Measurements from ENCODE around the gene CXCL12.

Gene CXCL12

DNA sequence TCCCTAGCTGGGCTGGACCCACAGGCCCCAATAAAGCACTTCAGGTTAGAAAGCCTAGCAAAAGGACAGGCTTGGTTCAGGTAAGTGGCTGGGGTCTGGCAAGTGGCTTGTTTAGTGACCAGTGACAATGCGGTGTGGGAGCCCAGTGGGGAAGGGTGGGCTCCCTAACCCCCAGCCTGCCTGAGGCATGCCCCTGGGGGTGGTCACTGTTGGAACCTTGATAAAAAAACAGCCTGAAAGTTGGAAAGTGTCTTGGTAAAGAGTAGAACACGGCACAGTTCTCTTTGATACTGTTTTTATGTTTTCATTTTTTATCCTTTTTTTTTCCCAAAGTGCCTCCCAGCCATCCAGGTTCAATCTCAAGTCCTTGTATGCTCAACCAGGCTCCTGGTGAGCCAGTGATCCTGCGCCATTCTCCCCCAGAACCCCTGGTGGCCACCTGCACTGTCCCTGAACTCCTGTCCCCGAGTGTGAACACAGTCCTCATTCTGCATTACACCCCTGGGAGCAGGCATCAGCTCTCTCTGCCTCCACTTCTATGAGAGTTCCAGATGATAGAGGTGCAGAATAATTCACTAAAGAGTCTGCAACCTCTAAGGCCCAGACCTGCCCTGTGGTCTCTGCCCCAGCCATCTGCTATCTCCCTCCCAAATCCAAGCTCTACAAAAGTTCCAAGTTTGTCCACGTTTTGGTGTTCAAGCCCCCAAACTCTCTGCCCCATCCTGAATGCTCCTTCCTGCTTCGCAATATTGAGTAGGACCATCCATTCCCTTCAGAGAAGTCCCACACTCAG lies 15.0 kb upstream of the CXCL12 start:
- DNase-seq (ENCODE audit: low read depth in 2 of 2), result no peak

DNA sequence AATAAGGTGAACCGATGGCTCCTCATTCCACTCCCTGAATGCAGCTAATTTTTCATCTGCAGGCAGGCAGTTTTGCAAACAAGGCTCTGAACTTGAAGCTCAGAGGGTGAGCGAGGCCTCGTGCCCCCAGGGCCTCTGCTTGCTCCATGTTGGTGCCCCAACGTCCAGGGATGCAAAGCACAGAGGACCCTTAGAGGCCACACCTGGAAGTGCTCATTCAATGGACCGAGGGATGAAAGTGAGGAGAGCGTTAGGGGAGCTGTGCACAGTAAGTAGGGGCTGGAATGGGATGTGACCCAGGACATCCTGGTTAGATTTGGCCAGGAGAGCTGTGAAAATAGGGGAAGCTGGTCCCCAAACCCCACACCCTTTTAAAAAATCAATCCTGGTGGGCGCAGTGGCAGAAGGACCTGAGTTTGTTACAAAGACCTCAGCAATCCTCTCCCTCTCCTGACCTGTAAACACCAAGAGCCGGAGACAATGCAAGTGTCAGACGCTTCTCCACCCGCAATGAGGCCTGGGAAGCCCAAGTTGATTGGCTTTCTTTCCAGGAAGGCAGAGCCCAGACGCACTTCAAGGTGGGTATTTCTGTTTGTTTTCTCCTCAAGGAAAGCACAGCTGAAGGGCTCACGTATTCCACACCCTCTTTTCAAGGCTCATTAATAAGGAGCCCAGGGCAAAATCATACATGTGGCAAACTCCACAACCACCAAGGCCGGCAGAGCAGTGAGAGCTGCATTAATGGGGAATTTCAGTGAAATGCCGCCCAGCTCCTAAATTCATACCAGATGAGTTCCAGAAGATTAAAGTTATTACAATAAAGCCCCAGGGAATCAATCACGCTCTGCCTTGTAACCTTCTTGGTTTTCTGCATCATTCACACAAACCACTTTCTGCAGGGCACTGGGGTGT lies 14.1 kb upstream of the CXCL12 start:
- no peak for DNase-seq (ENCODE audit: low read depth in 2 of 2)

- no peak for DNase-seq (ENCODE audit: low read depth in 2 of 2)
Measured at GRCh38 chr10:44398271-44398670, 13.4 kb upstream of the CXCL12 start.

DNA sequence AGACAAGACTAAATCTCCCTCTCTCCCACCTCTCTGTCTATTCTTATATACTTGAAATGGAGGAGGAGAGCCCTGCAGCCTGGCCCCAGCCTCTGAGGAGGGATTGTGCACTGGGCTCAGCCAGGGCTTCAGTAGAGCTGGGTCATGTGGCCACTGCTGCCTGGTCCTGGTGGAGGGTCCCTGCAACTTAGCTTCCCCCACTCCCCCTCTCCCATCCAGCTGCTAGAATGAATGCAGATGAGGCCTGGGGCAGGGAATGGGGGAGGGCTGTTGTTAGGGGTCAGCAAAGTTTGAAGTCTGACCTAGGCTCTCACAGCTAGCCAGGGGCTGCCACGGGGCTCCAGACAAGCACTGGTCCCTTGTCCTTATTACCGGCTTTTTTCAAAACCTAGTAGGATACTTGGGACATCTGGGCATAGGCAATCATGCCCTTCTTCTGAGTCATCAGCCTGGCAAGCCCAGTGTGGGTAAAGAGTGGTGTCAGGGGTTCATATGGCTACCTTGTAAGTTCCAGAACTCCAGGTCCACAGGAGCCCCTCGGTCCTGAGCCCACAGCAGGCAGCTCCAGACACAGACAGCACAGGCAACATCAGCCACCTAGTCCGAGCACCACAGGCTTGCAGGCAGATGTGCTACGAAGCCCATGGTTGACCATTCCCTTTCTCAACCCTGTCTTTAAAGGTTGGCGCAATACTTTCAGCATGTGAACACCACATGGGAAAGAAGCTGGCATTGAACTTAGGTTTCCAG lies 12.8 kb upstream of the CXCL12 start:
- no peak for DNase-seq (ENCODE audit: low read depth in 2 of 2)

GRCh38 chr10:44396671-44397191 lies 11.8 kb upstream of the CXCL12 start:
- no peak for DNase-seq (ENCODE audit: low read depth in 2 of 2)

DNA sequence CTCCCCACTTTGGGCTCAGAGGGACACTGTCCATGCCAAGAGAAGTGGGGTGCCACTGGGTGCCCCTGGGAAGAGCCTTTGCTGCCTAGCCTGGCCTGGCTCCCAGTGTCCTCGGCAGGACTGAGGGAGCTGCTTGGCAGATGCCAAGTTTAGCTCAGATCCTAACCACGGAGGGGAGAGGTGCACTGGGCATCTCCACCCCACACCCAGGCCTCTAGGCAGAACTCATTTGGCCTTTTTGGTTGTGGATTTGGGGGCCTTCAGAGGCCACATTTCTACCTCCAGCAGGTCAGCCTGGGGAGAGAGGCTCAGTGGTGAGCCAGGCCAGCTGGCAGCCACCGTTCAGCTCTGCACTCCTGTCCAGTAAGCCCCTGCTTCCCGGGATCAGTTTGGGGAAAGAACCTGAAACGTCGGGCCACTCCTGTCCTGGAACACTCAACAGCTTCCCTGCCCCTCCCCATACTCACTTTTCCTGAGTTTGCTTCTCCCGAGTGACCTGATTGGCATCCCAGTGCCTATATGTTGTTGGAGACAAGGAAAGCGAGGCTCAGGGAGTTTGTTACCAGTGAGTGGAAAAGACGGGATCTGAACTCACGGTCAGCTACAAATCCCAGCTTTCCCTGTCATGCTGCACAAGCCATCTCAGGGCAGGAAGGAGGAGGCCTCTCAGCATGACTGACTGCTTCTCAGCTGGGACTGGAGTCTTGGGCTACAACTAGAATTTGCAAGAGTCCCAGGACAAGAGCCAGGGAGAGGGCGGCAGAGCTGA lies 11.2 kb upstream of the CXCL12 start:
- DNase-seq (ENCODE audit: low read depth in 2 of 2), result no peak

DNA sequence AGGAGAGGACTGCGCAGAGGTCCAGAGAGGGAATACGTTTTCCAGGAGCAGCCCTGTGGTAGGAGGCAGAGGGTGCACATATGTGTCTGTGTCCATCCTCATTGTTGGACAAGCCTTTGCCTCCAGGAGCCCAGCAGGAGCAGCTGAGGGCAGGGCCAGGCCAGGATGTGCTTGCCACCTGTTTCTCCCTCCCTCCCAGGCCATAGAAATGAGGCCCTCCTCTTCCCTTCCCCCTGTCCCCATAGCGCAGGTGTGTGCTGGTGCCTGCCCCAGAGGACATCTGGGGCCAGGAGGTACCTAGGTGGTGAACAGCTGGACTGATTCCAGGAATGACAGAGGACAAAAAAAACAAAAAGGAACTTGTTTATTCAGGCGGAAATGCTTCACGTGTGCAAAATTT lies 10.5 kb upstream of the CXCL12 start:
- DNase-seq (ENCODE audit: low read depth in 2 of 2), result no peak

DNA sequence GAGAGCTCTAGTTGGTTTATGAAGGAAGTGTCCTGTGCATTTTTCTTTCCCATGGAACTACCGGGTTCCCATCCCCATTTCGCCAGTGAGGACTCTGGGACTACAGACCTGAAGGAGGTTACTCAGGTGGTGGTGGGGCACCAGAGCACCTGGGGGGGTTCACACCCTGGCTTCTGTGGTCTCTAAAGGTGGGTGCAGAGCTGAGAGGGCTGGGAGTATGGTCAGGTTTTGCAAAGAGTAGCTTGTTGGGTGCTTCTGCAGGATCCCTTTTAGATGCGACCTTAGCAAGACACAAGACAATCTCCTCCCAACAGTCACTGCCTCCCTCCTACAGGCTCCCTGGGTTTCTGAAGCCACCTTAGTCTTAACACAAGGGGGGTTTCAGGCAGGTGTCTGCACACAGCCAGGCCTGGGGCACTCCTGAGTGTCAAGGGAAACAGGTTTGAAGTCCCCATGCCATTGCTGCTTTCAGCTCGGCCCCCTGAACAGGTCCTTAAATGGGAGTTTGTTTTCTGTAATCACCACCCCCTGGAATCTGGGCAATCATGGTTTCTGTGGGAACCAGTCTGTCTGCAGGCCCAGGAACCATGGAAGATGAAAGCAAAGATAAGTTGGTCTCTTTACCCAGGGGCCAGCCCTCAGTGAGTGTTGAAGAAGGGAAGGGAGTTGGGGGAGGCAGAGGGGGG lies 9.9 kb upstream of the CXCL12 start:
- no peak for DNase-seq (ENCODE audit: low read depth in 2 of 2)

DNA sequence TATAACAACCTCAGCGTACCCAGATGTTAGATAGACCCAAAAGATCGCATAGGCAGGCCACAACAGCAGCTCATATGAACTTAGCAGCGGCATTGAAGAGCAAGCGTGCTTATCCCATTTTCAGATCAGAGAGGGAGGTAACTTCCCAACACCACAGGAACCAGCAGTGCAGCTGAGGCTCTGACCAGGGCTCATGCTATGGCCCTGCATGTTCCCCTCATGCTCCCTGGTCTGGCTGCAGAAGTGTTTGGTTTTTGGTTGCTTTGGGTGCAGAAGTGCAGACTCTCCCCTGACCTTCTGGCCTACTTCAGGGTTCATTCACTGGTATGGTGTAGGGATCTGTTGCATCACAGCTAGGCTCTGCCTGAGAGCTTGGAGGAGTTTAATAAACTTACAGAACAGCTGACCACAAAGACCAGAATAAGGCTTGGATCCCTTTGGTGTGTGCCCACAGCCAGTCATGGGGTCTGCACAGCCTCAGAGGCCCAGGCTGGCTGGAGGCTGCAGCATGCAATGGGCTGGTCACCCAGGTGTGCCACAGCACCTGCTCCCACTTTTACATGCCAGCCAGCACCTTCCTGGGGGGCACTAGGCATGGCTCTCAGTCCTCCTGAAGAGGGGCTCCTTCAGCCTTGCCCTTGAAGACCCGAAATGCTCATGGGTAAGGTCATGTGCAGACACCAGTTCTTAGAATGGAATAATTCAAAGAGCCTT lies 9.1 kb upstream of the CXCL12 start:
- no peak for DNase-seq (ENCODE audit: low read depth in 2 of 2)

DNA sequence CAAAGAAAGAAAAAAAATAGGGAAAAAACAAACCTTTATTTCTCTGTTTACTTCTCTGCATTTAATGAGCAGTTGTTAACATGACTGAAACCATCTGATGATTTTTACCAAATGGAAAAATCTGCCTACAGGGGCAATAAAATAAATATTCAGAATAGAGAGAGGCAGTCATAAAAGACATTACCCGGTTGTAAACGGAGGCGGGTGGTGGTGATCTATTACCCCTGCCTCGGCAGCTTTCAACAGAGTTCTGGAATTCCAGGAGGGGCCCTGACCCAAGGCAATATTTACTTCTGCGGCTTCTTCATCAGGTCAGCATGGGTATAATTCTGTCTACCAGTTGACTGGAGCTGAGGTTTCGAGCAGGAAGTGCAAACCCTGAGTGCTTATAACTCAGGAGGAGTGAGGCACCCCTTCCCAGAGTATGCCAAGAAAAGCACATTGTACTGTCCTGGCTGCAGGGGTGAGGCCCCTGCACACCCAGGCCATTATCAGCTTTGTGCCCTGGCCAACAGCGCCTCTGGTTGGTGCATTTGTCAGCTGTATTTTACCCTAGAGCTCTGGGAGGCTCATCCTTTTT lies 8.2 kb upstream of the CXCL12 start:
- no peak for DNase-seq (ENCODE audit: low read depth in 2 of 2)

DNA sequence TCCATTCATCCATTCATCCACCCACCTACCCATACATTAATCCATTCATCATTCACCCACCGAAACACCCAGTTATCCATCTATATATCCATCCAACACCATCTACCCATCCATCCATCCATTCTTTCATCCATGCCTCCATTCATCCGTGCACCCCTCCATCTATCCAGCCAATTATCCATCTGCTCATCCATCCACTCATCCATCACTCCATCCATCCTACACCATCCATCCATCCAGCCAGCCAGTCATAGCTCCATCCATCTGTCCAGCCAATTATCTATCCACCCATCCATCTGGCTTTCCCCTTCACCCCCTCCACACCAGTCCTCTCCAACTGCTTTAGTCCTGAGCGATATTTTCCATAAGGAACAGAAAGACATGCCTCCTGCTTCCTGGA lies 7.5 kb upstream of the CXCL12 start:
- DNase-seq (ENCODE audit: low read depth in 2 of 2), result no peak

GRCh38 chr10:44391981-44392380 lies 7.1 kb upstream of the CXCL12 start:
- DNase-seq (ENCODE audit: low read depth in 2 of 2), result no peak

- no peak for DNase-seq (ENCODE audit: low read depth in 2 of 2)
Measured at GRCh38 chr10:44390585-44391072, 5.7 kb upstream of the CXCL12 start.

- DNase-seq (ENCODE audit: low read depth in 2 of 2), result no peak
Measured at GRCh38 chr10:44389556-44389955, 4.7 kb upstream of the CXCL12 start.

DNA sequence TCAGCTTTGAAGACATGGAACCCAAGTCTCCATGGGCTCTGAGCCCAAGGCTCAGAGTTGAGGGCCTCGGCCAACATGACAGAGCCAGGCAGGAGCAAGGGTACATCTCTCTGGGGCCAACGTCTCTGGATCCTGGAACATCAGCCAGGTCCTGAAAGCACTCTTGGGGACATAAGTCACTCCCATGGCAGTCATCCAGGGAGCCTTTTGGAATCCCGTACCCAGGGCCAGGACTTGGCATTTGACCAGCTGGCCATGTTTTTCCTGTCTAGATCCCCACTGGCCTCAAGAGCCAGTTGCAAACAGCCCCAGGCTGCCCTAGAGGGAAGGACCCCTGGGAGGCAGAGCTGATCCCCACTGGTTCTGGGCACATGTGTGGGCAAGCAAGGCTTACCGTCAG lies 4.3 kb upstream of the CXCL12 start:
- DNase-seq (ENCODE audit: low read depth in 2 of 2), result no peak

- DNase-seq (ENCODE audit: low read depth in 2 of 2), result no peak
Measured at GRCh38 chr10:44388641-44389040, 3.7 kb upstream of the CXCL12 start.

GRCh38 chr10:44387853-44388251 lies 3.0 kb upstream of the CXCL12 start:
- DNase-seq (ENCODE audit: low read depth in 2 of 2), result no peak

- peak in 1 of 2 donors; percentile 13 for DNase-seq (ENCODE audit: low read depth in 2 of 2)
Measured at GRCh38 chr10:44386546-44387052, 1.7 kb upstream of the CXCL12 start.

Measured in stimulated activated CD4-positive, alpha-beta T cell treated with anti-CD3 and anti-CD28 coated beads, Interleukin-15, amount 100 ng/mL, for 48 hours (primary cell).